HEK293 (cell line): ENCODE results near the gene PARD3B.

Experiments used
- CTCF ChIA-PET: fragments of 350-600 bp; formaldehyde crosslinking; extraction: SDS; loops from one replicate; lab custom pipeline; 2021; ENCODE audit warnings: antibody characterized with exemption; lab: Yijun Ruan, JAX
- POLR2A ChIA-PET: fragments of 300-600 bp; formaldehyde crosslinking; extraction: SDS; loops from one replicate; lab custom pipeline; 2020; ENCODE audit warnings: antibody characterized with exemption, inconsistent platforms; lab: Yijun Ruan, JAX
- H3K27ac ChIP-seq: fragments of 200-500 bp; sonication (Bioruptor generic); 2 replicates; pipeline ENCODE4 v1.5.1; 2014; ENCODE audit warnings: low read depth, low read length, control low read depth, inconsistent platforms; ENCODE audit errors: extremely low read depth
- H3K36me3 ChIP-seq, 2 experiments: fragments of 200-500 bp in 1 of 2; sonication (Bioruptor generic) in 1 of 2; 1 replicate in 1 of 2; 2 replicates in 1 of 2; pipeline ENCODE4 v1.5.1; 2014 to 2017; ENCODE audit warnings: inconsistent platforms in 2 of 2, low read length in 2 of 2; ENCODE audit not compliant: control insufficient read depth in 2 of 2, insufficient read depth in 1 of 2
- H3K4me1 ChIP-seq: fragments of 200-500 bp; sonication (Bioruptor generic); 2 replicates; pipeline ENCODE4 v1.5.1; 2014; ENCODE audit warnings: mild to moderate bottlenecking, low read length, inconsistent platforms; ENCODE audit not compliant: control insufficient read depth, insufficient read depth
- H3K4me3 ChIP-seq: 2 replicates; pipeline ENCODE4 v1.5.1; 2011; ENCODE audit warnings: low read depth, mild to moderate bottlenecking, control low read depth, low read length, moderate library complexity
- H3K9me3 ChIP-seq: fragments of 200-500 bp; sonication (Bioruptor generic); 2 replicates; pipeline ENCODE4 v1.5.1; 2014; ENCODE audit warnings: low read depth, low read length, inconsistent platforms; ENCODE audit not compliant: control insufficient read depth, insufficient read depth
- FEZF1 ChIP-seq: fragments of 450-650 bp; formaldehyde crosslinking; IDR thresholded peaks from 2 replicates; pipeline ENCODE4 v1.5.1; 2016; ENCODE audit warnings: missing biosample characterization, missing genetic modification characterization
- GLIS2 ChIP-seq: fragments of 450-650 bp; formaldehyde crosslinking; IDR thresholded peaks from 2 replicates; pipeline ENCODE4 v1.5.1; 2016; ENCODE audit warnings: missing biosample characterization, missing genetic modification characterization
- SALL2 ChIP-seq: fragments of 450-650 bp; formaldehyde crosslinking; IDR thresholded peaks from 2 replicates; pipeline ENCODE4 v1.5.0; 2017; ENCODE audit warnings: missing biosample characterization, mild to moderate bottlenecking, missing genetic modification characterization, borderline replicate concordance
- SP3 ChIP-seq: fragments of 450-650 bp; formaldehyde crosslinking; IDR thresholded peaks from 2 replicates; pipeline ENCODE4 v1.5.1; 2016; ENCODE audit warnings: missing biosample characterization, missing genetic modification characterization
- ZBTB20 ChIP-seq: fragments of 450-650 bp; formaldehyde crosslinking; IDR thresholded peaks from 2 replicates; pipeline ENCODE4 v1.5.1; 2016; ENCODE audit warnings: missing biosample characterization, missing genetic modification characterization
- ZNF2 ChIP-seq: fragments of 450-650 bp; formaldehyde crosslinking; IDR thresholded peaks from 2 replicates; pipeline ENCODE4 v1.5.1; 2016; ENCODE audit warnings: missing biosample characterization, missing genetic modification characterization
- ZNF274 ChIP-seq, 2 experiments: fragments of 200-500 bp in 1 of 2; fragments of 450-650 bp in 1 of 2; sonication (Bioruptor generic) in 1 of 2; formaldehyde crosslinking in 1 of 2; IDR thresholded peaks; 2 replicates each; pipeline versions ENCODE4 v1.5.1 to v1.6.1; 2014 to 2016; ENCODE audit warnings: borderline replicate concordance in 1 of 2, inconsistent platforms in 1 of 2, low read length in 1 of 2, missing biosample characterization in 1 of 2, missing genetic modification characterization in 1 of 2
- ZNF514 ChIP-seq: fragments of 450-650 bp; formaldehyde crosslinking; IDR thresholded peaks from 2 replicates; pipeline ENCODE4 v1.5.1; 2016; ENCODE audit warnings: missing biosample characterization, missing genetic modification characterization
- ZNF580 ChIP-seq: fragments of 450-650 bp; formaldehyde crosslinking; IDR thresholded peaks from 2 replicates; pipeline ENCODE4 v1.5.1; 2016; ENCODE audit warnings: missing biosample characterization, missing genetic modification characterization
- ZNF621 ChIP-seq: fragments of 450-650 bp; formaldehyde crosslinking; IDR thresholded peaks from 2 replicates; pipeline ENCODE4 v1.5.1; 2017; ENCODE audit warnings: missing biosample characterization, missing genetic modification characterization
- ZNF623 ChIP-seq: fragments of 450-650 bp; formaldehyde crosslinking; IDR thresholded peaks from 2 replicates; pipeline ENCODE4 v1.5.1; 2016; ENCODE audit warnings: missing biosample characterization, missing genetic modification characterization
- ZNF654 ChIP-seq: fragments of 450-650 bp; formaldehyde crosslinking; IDR thresholded peaks from 2 replicates; pipeline ENCODE4 v1.5.1; 2016; ENCODE audit warnings: low read depth, missing biosample characterization, missing genetic modification characterization
- ZNF658 ChIP-seq: fragments of 450-650 bp; formaldehyde crosslinking; IDR thresholded peaks from 2 replicates; pipeline ENCODE4; 2016; ENCODE audit warnings: missing biosample characterization, missing genetic modification characterization
- ZSCAN4 ChIP-seq: fragments of 450-650 bp; formaldehyde crosslinking; IDR thresholded peaks from 2 replicates; pipeline ENCODE4 v1.5.1; 2017; ENCODE audit warnings: missing biosample characterization, missing genetic modification characterization

Gene PARD3B

GRCh38 chr2:205148755-205149154, 603.5 kb downstream of the PARD3B start:
- CTCF ChIA-PET: interaction anchor here (0.7 to 1.0 kb wide), 3 partner anchors 11 to 197 kb away, joined by 3 read pairs; no protein-coding TSS in a partner anchor
- H3K4me3 ChIP-seq: no peak overlapping the region
- TF ChIP-seq ZBTB20 (tag by site-specific recombination) (no peak), SALL2 (tag by site-specific recombination) (no peak)
- POLR2A ChIA-PET: no interaction called here
- H3K36me3 ChIP-seq: no peaks in the 10 kb centered on the region
- no peaks in the 10 kb centered on the region for H3K9me3 ChIP-seq
- H3K4me1 ChIP-seq: no peaks in the 10 kb centered on the region
- H3K27ac ChIP-seq: no peak overlapping the region

- TF ChIP-seq ZNF514: no peak
- TF ChIP-seq ZSCAN4 (tag by site-specific recombination): no peak
- TF ChIP-seq ZNF2 (tag by site-specific recombination): no peak
- TF ChIP-seq, all 188 proteins: peak for 0
- Histone ChIP-seq H3K9me3 (no peaks in the 10 kb centered on the region), H3K36me3 (no peaks in the 10 kb centered on the region), H3K27ac (no peak overlapping the region), H3K4me1 (peaks cover 4% of the 10 kb centered on the region), H3K4me3 (no peak overlapping the region)
- ChIA-PET CTCF (no interaction called here), POLR2A (no interaction called here)
These were observed 611.2 kb downstream of the PARD3B start for GRCh38 chr2:205156457-205156856.

GRCh38 chr2:205158404-205158803, 613.1 kb downstream of the PARD3B start:
- H3K27ac ChIP-seq: no peak overlapping the region
- H3K9me3 ChIP-seq: no peaks in the 10 kb centered on the region
- no peak overlapping the region for H3K4me3 ChIP-seq
- ChIA-PET CTCF (no interaction called here), POLR2A (no interaction called here)
- peaks cover 4% of the 10 kb centered on the region for H3K4me1 ChIP-seq
- no peak for TF ChIP-seq FEZF1
- TF ChIP-seq ZNF654 (tag by site-specific recombination): no peak
- TF ChIP-seq ZNF658 (tag by site-specific recombination): no peak
- TF ChIP-seq GLIS2 (tag by site-specific recombination): no peak
- H3K36me3 ChIP-seq: no peaks in the 10 kb centered on the region

- Histone ChIP-seq H3K9me3 (no peaks in the 10 kb centered on the region), H3K4me3 (no peak overlapping the region), H3K27ac (no peak overlapping the region; the same call in 1 of the 2 replicates), H3K36me3 (no peaks in the 10 kb centered on the region), H3K4me1 (peaks cover 4% of the 10 kb centered on the region)
- TF ChIP-seq ZNF623 (tag by site-specific recombination) (no peak), ZNF274 (IDR thresholded peaks at IDR 0.05; ENCODE audit: low read length) (no peak), ZNF274 (tag by site-specific recombination; IDR thresholded peaks at IDR 0.05; ENCODE audit: borderline replicate concordance) (no peak), SP3 (tag by site-specific recombination) (no peak), ZNF580 (tag by site-specific recombination) (no peak), ZNF621 (tag by site-specific recombination) (no peak)
- CTCF ChIA-PET: interaction anchor here (0.5 to 1.3 kb wide), 2 partner anchors 13 to 16 kb away, joined by 3 read pairs; no protein-coding TSS in a partner anchor
- POLR2A ChIA-PET: no interaction called here
These were observed 616.0 kb downstream of the PARD3B start for GRCh38 chr2:205161156-205161839.
